ENCODE results near the gene TP63.

GRCh38 chr3:189727898-189728297, 96.7 kb downstream of the TP63 start:
- TF ChIP-seq CTCF (IDR thresholded peaks at IDR 0.05; ENCODE audit: low read length): no peak
- TF ChIP-seq EZH2 (IDR thresholded peaks at IDR 0.05; ENCODE audit: borderline replicate concordance, low read length): no peak
